ENCODE measurements around the gene CAPN12. TPM values are rescaled to one million over a fixed set of nuclear protein-coding genes. Genes with fewer than 3 reads are reported as not detected.

CAPN12 gene
- total and polyA plus RNA-seq, 2 donors, result 1.6 to 6.5 TPM

- H3K36me3 ChIP-seq (ENCODE audit: control insufficient read depth in 2 of 2, insufficient read depth in 2 of 2, low read length in 1 of 2), result no peaks in the 10 kb centered on the region
- 98% methylated on average over 9 of the region's 9 CpGs for WGBS
- DNase-seq (ENCODE audit: low read depth in 6 of 9, low spot score in 9 of 9), result no peak
- no peak overlapping the region for H3K4me3 ChIP-seq (ENCODE audit: low read length in 2 of 2)
- H3K27me3 ChIP-seq (ENCODE audit: control insufficient read depth in 2 of 2, insufficient read depth in 1 of 2, low read length in 1 of 2), result peaks cover 9 to 16% of the 10 kb centered on the region in 2 donors
- H3K9me3 ChIP-seq (ENCODE audit: control insufficient read depth in 2 of 2, insufficient read depth in 1 of 2, low read length in 1 of 2), result no peaks in the 10 kb centered on the region
- H3K27ac ChIP-seq (ENCODE audit: low read depth in 1 of 2, low read length in 1 of 2), result no peak overlapping the region
- peaks cover 0 to 1% of the 10 kb centered on the region in 2 donors for H3K4me1 ChIP-seq (ENCODE audit: control insufficient read depth in 2 of 2, insufficient read depth in 2 of 2, low read length in 2 of 2)
Observed at GRCh38 chr19:38742296-38742695, 2.0 kb downstream of the CAPN12 start.

GRCh38 chr19:38741670-38742069 lies 2.6 kb downstream of the CAPN12 start:
- Histone ChIP-seq H3K36me3 (ENCODE audit: control insufficient read depth in 2 of 2, insufficient read depth in 2 of 2, low read length in 1 of 2) (no peaks in the 10 kb centered on the region), H3K27me3 (ENCODE audit: control insufficient read depth in 2 of 2, insufficient read depth in 1 of 2, low read length in 1 of 2) (peaks cover 13 to 23% of the 10 kb centered on the region in 2 donors), H3K4me1 (ENCODE audit: control insufficient read depth in 2 of 2, insufficient read depth in 2 of 2, low read length in 2 of 2) (peaks cover 0 to 2% of the 10 kb centered on the region in 2 donors), H3K4me3 (ENCODE audit: low read length in 2 of 2) (no peak overlapping the region), H3K9me3 (ENCODE audit: control insufficient read depth in 2 of 2, insufficient read depth in 1 of 2, low read length in 1 of 2) (no peaks in the 10 kb centered on the region), H3K27ac (ENCODE audit: low read depth in 1 of 2, low read length in 1 of 2) (no peak overlapping the region)
- 97% methylated on average over 15 of the region's 15 CpGs for WGBS
- no peak for DNase-seq (ENCODE audit: low read depth in 6 of 9, low spot score in 9 of 9)

GRCh38 chr19:38740932-38741331 lies 3.3 kb downstream of the CAPN12 start:
- 100% methylated on average over 2 of the region's 2 CpGs for WGBS
- Histone ChIP-seq H3K27me3 (ENCODE audit: control insufficient read depth in 2 of 2, insufficient read depth in 1 of 2, low read length in 1 of 2) (peaks cover 13 to 30% of the 10 kb centered on the region in 2 donors), H3K4me1 (ENCODE audit: control insufficient read depth in 2 of 2, insufficient read depth in 2 of 2, low read length in 2 of 2) (peaks cover 0 to 2% of the 10 kb centered on the region in 2 donors), H3K9me3 (ENCODE audit: control insufficient read depth in 2 of 2, insufficient read depth in 1 of 2, low read length in 1 of 2) (peaks cover 0 to 1% of the 10 kb centered on the region in 2 donors), H3K36me3 (ENCODE audit: control insufficient read depth in 2 of 2, insufficient read depth in 2 of 2, low read length in 1 of 2) (no peaks in the 10 kb centered on the region), H3K4me3 (ENCODE audit: low read length in 2 of 2) (no peak overlapping the region), H3K27ac (ENCODE audit: low read depth in 1 of 2, low read length in 1 of 2) (no peak overlapping the region)
- no peak for DNase-seq (ENCODE audit: low read depth in 6 of 9, low spot score in 9 of 9)

GRCh38 chr19:38740257-38740592 lies 4.0 kb downstream of the CAPN12 start:
- H3K9me3 ChIP-seq (ENCODE audit: control insufficient read depth in 2 of 2, insufficient read depth in 1 of 2, low read length in 1 of 2), result peaks cover 0 to 2% of the 10 kb centered on the region in 2 donors
- WGBS, result 96% methylated on average over 9 of the region's 9 CpGs
- no peak overlapping the region for H3K27ac ChIP-seq (ENCODE audit: low read depth in 1 of 2, low read length in 1 of 2)
- DNase-seq (ENCODE audit: low read depth in 6 of 9, low spot score in 9 of 9), result no peak
- H3K27me3 ChIP-seq (ENCODE audit: control insufficient read depth in 2 of 2, insufficient read depth in 1 of 2, low read length in 1 of 2), result peaks cover 15 to 34% of the 10 kb centered on the region in 2 donors
- H3K4me3 ChIP-seq (ENCODE audit: low read length in 2 of 2), result no peak overlapping the region
- peaks cover 0 to 4% of the 10 kb centered on the region in 2 donors for H3K4me1 ChIP-seq (ENCODE audit: control insufficient read depth in 2 of 2, insufficient read depth in 2 of 2, low read length in 2 of 2)
- no peaks in the 10 kb centered on the region for H3K36me3 ChIP-seq (ENCODE audit: control insufficient read depth in 2 of 2, insufficient read depth in 2 of 2, low read length in 1 of 2)

GRCh38 chr19:38739440-38740256 lies 4.6 kb downstream of the CAPN12 start:
- peaks cover 1 to 10% of the 10 kb centered on the region in 2 donors for H3K4me1 ChIP-seq (ENCODE audit: control insufficient read depth in 2 of 2, insufficient read depth in 2 of 2, low read length in 2 of 2)
- no peak for DNase-seq (ENCODE audit: low read depth in 6 of 9, low spot score in 9 of 9)
- H3K36me3 ChIP-seq (ENCODE audit: control insufficient read depth in 2 of 2, insufficient read depth in 2 of 2, low read length in 1 of 2), result no peaks in the 10 kb centered on the region
- WGBS, result 88% methylated on average over 16 of the region's 16 CpGs
- no peak overlapping the region for H3K27ac ChIP-seq (ENCODE audit: low read depth in 1 of 2, low read length in 1 of 2)
- H3K27me3 ChIP-seq (ENCODE audit: control insufficient read depth in 2 of 2, insufficient read depth in 1 of 2, low read length in 1 of 2), result peaks cover 19 to 40% of the 10 kb centered on the region in 2 donors
- H3K4me3 ChIP-seq (ENCODE audit: low read length in 2 of 2), result no peak overlapping the region
- H3K9me3 ChIP-seq (ENCODE audit: control insufficient read depth in 2 of 2, insufficient read depth in 1 of 2, low read length in 1 of 2), result peaks cover 0 to 2% of the 10 kb centered on the region in 2 donors

GRCh38 chr19:38737921-38738737 lies 6.1 kb downstream of the CAPN12 start:
- 98% methylated on average over 21 of the region's 21 CpGs for WGBS
- Histone ChIP-seq H3K36me3 (ENCODE audit: control insufficient read depth in 2 of 2, insufficient read depth in 2 of 2, low read length in 1 of 2) (no peaks in the 10 kb centered on the region), H3K9me3 (ENCODE audit: control insufficient read depth in 2 of 2, insufficient read depth in 1 of 2, low read length in 1 of 2) (peaks cover 0 to 2% of the 10 kb centered on the region in 2 donors), H3K4me1 (ENCODE audit: control insufficient read depth in 2 of 2, insufficient read depth in 2 of 2, low read length in 2 of 2) (peaks cover 5 to 16% of the 10 kb centered on the region in 2 donors), H3K27me3 (ENCODE audit: control insufficient read depth in 2 of 2, insufficient read depth in 1 of 2, low read length in 1 of 2) (peaks cover 19 to 54% of the 10 kb centered on the region in 2 donors), H3K27ac (ENCODE audit: low read depth in 1 of 2, low read length in 1 of 2) (no peak overlapping the region), H3K4me3 (ENCODE audit: low read length in 2 of 2) (no peak overlapping the region)
- no peak for DNase-seq (ENCODE audit: low read depth in 6 of 9, low spot score in 9 of 9)

- Histone ChIP-seq H3K4me1 (ENCODE audit: control insufficient read depth in 2 of 2, insufficient read depth in 2 of 2, low read length in 2 of 2) (peaks cover 5 to 16% of the 10 kb centered on the region in 2 donors), H3K36me3 (ENCODE audit: control insufficient read depth in 2 of 2, insufficient read depth in 2 of 2, low read length in 1 of 2) (no peaks in the 10 kb centered on the region), H3K4me3 (ENCODE audit: low read length in 2 of 2) (no peak overlapping the region), H3K27me3 (ENCODE audit: control insufficient read depth in 2 of 2, insufficient read depth in 1 of 2, low read length in 1 of 2) (peaks cover 19 to 56% of the 10 kb centered on the region in 2 donors), H3K27ac (ENCODE audit: low read depth in 1 of 2, low read length in 1 of 2) (no peak overlapping the region), H3K9me3 (ENCODE audit: control insufficient read depth in 2 of 2, insufficient read depth in 1 of 2, low read length in 1 of 2) (peaks cover 0 to 2% of the 10 kb centered on the region in 2 donors)
- 15% methylated on average over 22 of the region's 22 CpGs for WGBS
- DNase-seq (ENCODE audit: low read depth in 6 of 9, low spot score in 9 of 9), result no peak
Observed at GRCh38 chr19:38737281-38737865, 6.9 kb downstream of the CAPN12 start.

GRCh38 chr19:38736413-38737280 lies 7.6 kb downstream of the CAPN12 start:
- no peak overlapping the region for H3K27ac ChIP-seq (ENCODE audit: low read depth in 1 of 2, low read length in 1 of 2)
- H3K9me3 ChIP-seq (ENCODE audit: control insufficient read depth in 2 of 2, insufficient read depth in 1 of 2, low read length in 1 of 2), result peaks cover 0 to 2% of the 10 kb centered on the region in 2 donors
- peak in 2 of 9 donors; percentile 21 to 31 for DNase-seq (ENCODE audit: low read depth in 6 of 9, low spot score in 9 of 9)
- peaks cover 19 to 56% of the 10 kb centered on the region in 2 donors for H3K27me3 ChIP-seq (ENCODE audit: control insufficient read depth in 2 of 2, insufficient read depth in 1 of 2, low read length in 1 of 2)
- H3K4me3 ChIP-seq (ENCODE audit: low read length in 2 of 2), result peak overlapping the region in 1 of 2 donors; percentile 1
- no peaks in the 10 kb centered on the region for H3K36me3 ChIP-seq (ENCODE audit: control insufficient read depth in 2 of 2, insufficient read depth in 2 of 2, low read length in 1 of 2)
- 7% methylated on average over 36 of the region's 36 CpGs for WGBS
- H3K4me1 ChIP-seq (ENCODE audit: control insufficient read depth in 2 of 2, insufficient read depth in 2 of 2, low read length in 2 of 2), result peaks cover 5 to 16% of the 10 kb centered on the region in 2 donors

Data from thymus (tissue), 11 donors.